ENCODE results near the gene UBE2G2. TPM values are rescaled to one million over a fixed set of nuclear protein-coding genes. Genes with fewer than 3 reads are reported as not detected.

Gene UBE2G2
- total and polyA plus RNA-seq, 4 donors: 27.4 to 83.5 (median 40.9) TPM

DNA sequence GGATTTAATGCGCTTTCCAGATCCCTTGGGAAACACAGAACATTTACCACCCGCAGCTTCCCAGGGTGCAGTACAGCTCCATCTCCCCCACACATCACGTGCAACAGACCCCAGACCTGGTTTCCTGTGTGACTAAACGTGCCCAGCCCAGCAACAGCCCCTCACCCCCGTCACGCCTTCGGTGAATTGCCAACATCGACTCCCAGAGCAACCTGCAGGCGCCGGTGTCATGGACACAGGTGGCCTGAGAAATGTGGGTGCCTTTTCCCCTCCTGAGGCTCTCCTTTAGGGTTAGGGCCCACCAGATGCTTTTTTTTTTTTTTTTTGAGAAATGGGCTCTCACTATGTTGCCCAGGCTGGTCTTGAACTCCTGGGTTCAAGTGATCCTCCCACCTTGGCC is 40.5 kb upstream of the UBE2G2 start:
- Histone ChIP-seq H3K9ac (ENCODE audit: low read depth in 1 of 2, low read length in 2 of 2) (no peak overlapping the region), H3K27me3 (ENCODE audit: control insufficient read depth in 4 of 4, insufficient read depth in 4 of 4, low read length in 3 of 4) (no peaks in the 10 kb centered on the region), H3K4me1 (ENCODE audit: control insufficient read depth in 4 of 4, insufficient read depth in 4 of 4, low read length in 3 of 4) (peaks cover 2 to 18% (median 10%) of the 10 kb centered on the region in 4 donors), H3K27ac (ENCODE audit: low read depth in 1 of 2, low read length in 2 of 2) (no peak overlapping the region), H3K4me3 (ENCODE audit: low read depth in 1 of 3, low read length in 3 of 3) (no peak overlapping the region), H3K9me3 (ENCODE audit: control insufficient read depth in 4 of 4, low read length in 3 of 4) (no peaks in the 10 kb centered on the region), H3K36me3 (ENCODE audit: control insufficient read depth in 4 of 4, insufficient read depth in 3 of 4, low read depth in 1 of 4, low read length in 3 of 4) (no peaks in the 10 kb centered on the region)
- TF ChIP-seq TAF1 (conservative IDR thresholded peaks at IDR 0.05): no peak
- TF ChIP-seq, protein P1, sequence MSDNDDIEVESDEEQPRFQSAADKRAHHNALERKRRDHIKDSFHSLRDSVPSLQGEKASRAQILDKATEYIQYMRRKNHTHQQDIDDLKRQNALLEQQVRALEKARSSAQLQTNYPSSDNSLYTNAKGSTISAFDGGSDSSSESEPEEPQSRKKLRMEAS (IDR thresholded peaks at IDR 0.05): no peak
- no peak for TF ChIP-seq GABPA (IDR thresholded peaks at IDR 0.05 in 1 of 2, conservative IDR thresholded peaks at IDR 0.05 in 1 of 2)
- TF ChIP-seq, protein P2, sequence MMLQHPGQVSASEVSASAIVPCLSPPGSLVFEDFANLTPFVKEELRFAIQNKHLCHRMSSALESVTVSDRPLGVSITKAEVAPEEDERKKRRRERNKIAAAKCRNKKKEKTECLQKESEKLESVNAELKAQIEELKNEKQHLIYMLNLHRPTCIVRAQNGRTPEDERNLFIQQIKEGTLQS (IDR thresholded peaks at IDR 0.05): no peak
- no peak for TF ChIP-seq RXRA (IDR thresholded peaks at IDR 0.05)
- no peak for TF ChIP-seq SP1 (IDR thresholded peaks at IDR 0.05)
- TF ChIP-seq NR2F2 (IDR thresholded peaks at IDR 0.05): no peak
- TF ChIP-seq FOXA1 (IDR thresholded peaks at IDR 0.05): no peak
- no peak for TF ChIP-seq HNF4G (IDR thresholded peaks at IDR 0.05)
- TF ChIP-seq JUND (IDR thresholded peaks at IDR 0.05): no peak
- no peak for TF ChIP-seq HNF4A (conservative IDR thresholded peaks at IDR 0.05)
- TF ChIP-seq, protein P3, sequence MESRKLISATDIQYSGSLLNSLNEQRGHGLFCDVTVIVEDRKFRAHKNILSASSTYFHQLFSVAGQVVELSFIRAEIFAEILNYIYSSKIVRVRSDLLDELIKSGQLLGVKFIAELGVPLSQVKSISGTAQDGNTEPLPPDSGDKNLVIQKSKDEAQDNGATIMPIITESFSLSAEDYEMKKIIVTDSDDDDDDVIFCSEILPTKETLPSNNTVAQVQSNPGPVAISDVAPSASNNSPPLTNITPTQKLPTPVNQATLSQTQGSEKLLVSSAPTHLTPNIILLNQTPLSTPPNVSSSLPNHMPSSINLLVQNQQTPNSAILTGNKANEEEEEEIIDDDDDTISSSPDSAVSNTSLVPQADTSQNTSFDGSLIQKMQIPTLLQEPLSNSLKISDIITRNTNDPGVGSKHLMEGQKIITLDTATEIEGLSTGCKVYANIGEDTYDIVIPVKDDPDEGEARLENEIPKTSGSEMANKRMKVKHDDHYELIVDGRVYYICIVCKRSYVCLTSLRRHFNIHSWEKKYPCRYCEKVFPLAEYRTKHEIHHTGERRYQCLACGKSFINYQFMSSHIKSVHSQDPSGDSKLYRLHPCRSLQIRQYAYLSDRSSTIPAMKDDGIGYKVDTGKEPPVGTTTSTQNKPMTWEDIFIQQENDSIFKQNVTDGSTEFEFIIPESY (IDR thresholded peaks at IDR 0.05): no peak
- TF ChIP-seq, protein P4, sequence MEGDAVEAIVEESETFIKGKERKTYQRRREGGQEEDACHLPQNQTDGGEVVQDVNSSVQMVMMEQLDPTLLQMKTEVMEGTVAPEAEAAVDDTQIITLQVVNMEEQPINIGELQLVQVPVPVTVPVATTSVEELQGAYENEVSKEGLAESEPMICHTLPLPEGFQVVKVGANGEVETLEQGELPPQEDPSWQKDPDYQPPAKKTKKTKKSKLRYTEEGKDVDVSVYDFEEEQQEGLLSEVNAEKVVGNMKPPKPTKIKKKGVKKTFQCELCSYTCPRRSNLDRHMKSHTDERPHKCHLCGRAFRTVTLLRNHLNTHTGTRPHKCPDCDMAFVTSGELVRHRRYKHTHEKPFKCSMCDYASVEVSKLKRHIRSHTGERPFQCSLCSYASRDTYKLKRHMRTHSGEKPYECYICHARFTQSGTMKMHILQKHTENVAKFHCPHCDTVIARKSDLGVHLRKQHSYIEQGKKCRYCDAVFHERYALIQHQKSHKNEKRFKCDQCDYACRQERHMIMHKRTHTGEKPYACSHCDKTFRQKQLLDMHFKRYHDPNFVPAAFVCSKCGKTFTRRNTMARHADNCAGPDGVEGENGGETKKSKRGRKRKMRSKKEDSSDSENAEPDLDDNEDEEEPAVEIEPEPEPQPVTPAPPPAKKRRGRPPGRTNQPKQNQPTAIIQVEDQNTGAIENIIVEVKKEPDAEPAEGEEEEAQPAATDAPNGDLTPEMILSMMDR (IDR thresholded peaks at IDR 0.05; ENCODE audit: low read depth, low read length, missing input control): no peak
- no peak for DNase-seq (ENCODE audit: low spot score)
- 83% methylated on average over 10 of the region's 10 CpGs for WGBS

DNA sequence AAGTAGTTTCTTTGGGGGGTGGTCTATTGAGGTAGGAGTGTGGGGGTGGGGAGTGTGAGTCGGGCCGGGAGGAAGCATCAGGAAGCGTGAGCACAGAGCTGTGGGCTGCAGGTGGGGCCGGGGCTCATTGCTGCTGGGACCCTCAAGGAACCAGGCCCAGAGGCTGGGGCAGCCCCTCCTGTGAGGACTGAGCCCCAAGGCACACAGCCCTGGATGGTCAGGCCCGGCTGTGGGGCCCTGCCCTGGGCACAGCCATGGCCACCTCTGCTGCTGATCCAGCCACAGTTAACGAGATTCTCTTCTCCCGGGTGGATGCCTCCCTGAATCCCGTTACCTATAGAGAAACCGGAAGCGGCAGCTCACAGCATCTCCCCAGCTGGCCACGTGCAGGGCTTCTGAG is 39.2 kb upstream of the UBE2G2 start:
- H3K9me3 ChIP-seq (ENCODE audit: control insufficient read depth in 4 of 4, low read length in 3 of 4): no peaks in the 10 kb centered on the region
- H3K36me3 ChIP-seq (ENCODE audit: control insufficient read depth in 4 of 4, insufficient read depth in 3 of 4, low read depth in 1 of 4, low read length in 3 of 4): no peaks in the 10 kb centered on the region
- no peak overlapping the region for H3K4me3 ChIP-seq (ENCODE audit: low read depth in 1 of 3, low read length in 3 of 3)
- DNase-seq (ENCODE audit: low spot score): no peak
- no peaks in the 10 kb centered on the region for H3K27me3 ChIP-seq (ENCODE audit: control insufficient read depth in 4 of 4, insufficient read depth in 4 of 4, low read length in 3 of 4)
- 81% methylated on average over 11 of the region's 11 CpGs for whole genome bisulfite sequencing
- no peak for TF ChIP-seq FOXA1 (IDR thresholded peaks at IDR 0.05)
- TF ChIP-seq HNF4G (IDR thresholded peaks at IDR 0.05): no peak
- no peak for TF ChIP-seq HNF4A (conservative IDR thresholded peaks at IDR 0.05)
- TF ChIP-seq GABPA (IDR thresholded peaks at IDR 0.05 in 1 of 2, conservative IDR thresholded peaks at IDR 0.05 in 1 of 2): no peak
- TF ChIP-seq RAD21 (IDR thresholded peaks at IDR 0.05): no peak
- TF ChIP-seq JUND (IDR thresholded peaks at IDR 0.05): no peak
- TF ChIP-seq, protein P2 (IDR thresholded peaks at IDR 0.05): no peak
- no peak for TF ChIP-seq NR2F2 (IDR thresholded peaks at IDR 0.05)
- TF ChIP-seq, protein P1 (IDR thresholded peaks at IDR 0.05): no peak
- TF ChIP-seq RXRA (IDR thresholded peaks at IDR 0.05): no peak
- no peak for TF ChIP-seq SP1 (IDR thresholded peaks at IDR 0.05)
- TF ChIP-seq TAF1 (conservative IDR thresholded peaks at IDR 0.05): no peak
- no peak for TF ChIP-seq EGR1 (IDR thresholded peaks at IDR 0.05; ENCODE audit: low read depth in 2 of 2)
- TF ChIP-seq FOXA2 (IDR thresholded peaks at IDR 0.05): no peak
- TF ChIP-seq YY1 (IDR thresholded peaks at IDR 0.05): no peak
- no peak overlapping the region for H3K27ac ChIP-seq (ENCODE audit: low read depth in 1 of 2, low read length in 2 of 2)
- H3K4me1 ChIP-seq (ENCODE audit: control insufficient read depth in 4 of 4, insufficient read depth in 4 of 4, low read length in 3 of 4): peaks cover 0 to 5% (median 3%) of the 10 kb centered on the region in 4 donors
- H3K9ac ChIP-seq (ENCODE audit: low read depth in 1 of 2, low read length in 2 of 2): no peak overlapping the region
